ENCODE results near the gene PANK1. TPM values are rescaled to one million over a fixed set of nuclear protein-coding genes. Genes with fewer than 3 reads are reported as not detected.

Gene PANK1
- total RNA-seq, 1 donor from 2014 or later: 21.4 TPM

- intact Hi-C loops (cut with micrococcal nuclease): no loop called here
- Histone ChIP-seq H3K9me3 (replicated peaks) (no peaks in the 10 kb centered on the region), H3K27ac (replicated peaks) (no peak overlapping the region), H3K4me1 (peaks cover 38% of the 10 kb centered on the region), H3K36me3 (no peaks in the 10 kb centered on the region), H3K27me3 (ENCODE audit: low read depth) (no peaks in the 10 kb centered on the region), H3K4me3 (no peak overlapping the region)
- no peak for TF ChIP-seq CTCF (IDR thresholded peaks at IDR 0.05; ENCODE audit: borderline replicate concordance)
- DNase-seq: no peak
Measured at GRCh38 chr10:89632824-89633223, 12.2 kb downstream of the PANK1 start.

DNA sequence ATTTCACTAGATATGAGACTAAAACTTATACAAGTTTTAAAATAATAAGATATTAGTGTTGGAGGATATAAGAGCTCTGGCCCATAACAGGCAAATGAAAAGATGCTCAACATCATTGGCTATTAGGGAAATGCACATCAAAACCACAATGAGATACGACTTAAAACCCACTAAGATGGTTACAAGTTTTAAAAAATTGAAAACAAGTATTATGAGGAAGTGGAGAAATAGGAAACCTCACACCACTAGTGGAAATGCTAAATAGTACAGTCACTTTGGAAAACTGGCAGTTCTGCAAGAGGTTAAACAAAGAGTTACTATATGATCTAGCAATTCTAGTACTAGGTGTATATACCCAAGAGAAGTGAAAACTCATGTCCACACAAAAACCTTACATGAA, 17.2 kb downstream of the PANK1 start:
- Histone ChIP-seq H3K36me3 (no peaks in the 10 kb centered on the region), H3K9me3 (replicated peaks) (no peaks in the 10 kb centered on the region), H3K27me3 (ENCODE audit: low read depth) (no peaks in the 10 kb centered on the region), H3K4me1 (peaks cover 73% of the 10 kb centered on the region), H3K4me3 (no peak overlapping the region), H3K27ac (replicated peaks) (no peak overlapping the region)
- intact Hi-C loops (cut with micrococcal nuclease): no loop called here
- no peak for DNase-seq
- TF ChIP-seq CTCF (IDR thresholded peaks at IDR 0.05; ENCODE audit: borderline replicate concordance): no peak

DNA sequence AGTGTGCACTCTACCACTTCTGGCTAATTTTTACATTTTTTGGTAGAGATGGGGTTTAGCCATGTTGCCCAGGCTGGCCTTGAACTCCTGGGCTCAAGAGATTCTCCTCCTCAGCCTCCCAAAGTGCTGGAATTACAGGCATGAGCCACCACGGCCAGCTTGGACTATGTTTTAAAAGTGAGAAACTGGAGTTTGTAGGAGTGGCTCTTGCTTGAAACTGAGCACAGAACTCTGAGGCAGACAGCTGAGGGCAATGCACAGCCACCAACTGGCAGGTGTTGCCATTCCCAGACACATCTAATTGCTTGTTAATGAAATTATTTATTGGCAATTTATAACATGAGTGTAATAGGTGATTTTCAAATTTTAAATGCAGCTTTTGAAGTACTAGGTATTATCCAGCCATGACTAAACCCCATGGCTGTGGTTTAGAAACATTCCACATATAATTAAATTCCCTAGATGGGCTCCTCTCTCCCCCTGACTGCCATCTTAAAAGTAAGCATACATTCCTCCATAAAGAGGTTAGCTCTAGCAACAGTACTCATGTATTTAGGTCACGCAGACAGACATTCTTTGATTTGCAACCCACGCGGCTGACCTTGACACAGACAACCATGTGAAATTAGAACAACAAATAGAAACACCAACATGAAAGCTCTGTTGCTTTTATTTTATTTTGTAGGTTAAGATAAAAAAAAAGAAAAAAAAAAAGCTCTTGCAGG, 19.8 kb downstream of the PANK1 start:
- no peak for DNase-seq
- Histone ChIP-seq H3K4me1 (peaks cover 57% of the 10 kb centered on the region), H3K27ac (replicated peaks) (peak overlapping the region; percentile 31), H3K36me3 (no peaks in the 10 kb centered on the region), H3K27me3 (ENCODE audit: low read depth) (no peaks in the 10 kb centered on the region), H3K9me3 (replicated peaks) (peaks cover 7% of the 10 kb centered on the region), H3K4me3 (no peak overlapping the region)
- TF ChIP-seq CTCF (IDR thresholded peaks at IDR 0.05; ENCODE audit: borderline replicate concordance): no peak
- intact Hi-C loops (cut with micrococcal nuclease): no loop called here

DNA sequence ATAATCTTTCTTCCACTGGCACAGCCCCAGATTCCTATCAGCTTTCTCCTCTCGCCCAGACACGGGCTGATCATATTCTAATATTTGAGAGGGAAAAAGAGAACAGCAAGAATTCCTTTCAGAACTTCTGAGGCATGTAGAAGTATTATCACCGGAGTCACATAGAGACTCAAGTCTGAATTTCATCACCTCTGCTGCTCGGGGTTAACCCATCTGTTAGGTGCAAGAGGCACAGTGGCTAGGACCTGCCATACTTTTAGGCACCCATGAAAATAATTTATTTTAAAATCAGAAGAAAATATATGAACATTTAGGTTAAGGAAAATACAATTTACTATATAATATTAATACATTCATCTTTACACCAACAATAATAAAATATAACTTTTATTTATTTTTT, 21.0 kb downstream of the PANK1 start:
- no peak overlapping the region for H3K27ac ChIP-seq (replicated peaks)
- peaks cover 49% of the 10 kb centered on the region for H3K4me1 ChIP-seq
- H3K36me3 ChIP-seq: no peaks in the 10 kb centered on the region
- H3K27me3 ChIP-seq (ENCODE audit: low read depth): no peaks in the 10 kb centered on the region
- no peak overlapping the region for H3K4me3 ChIP-seq
- no peak for DNase-seq
- no peak for TF ChIP-seq CTCF (IDR thresholded peaks at IDR 0.05; ENCODE audit: borderline replicate concordance)
- intact Hi-C loops (cut with micrococcal nuclease): no loop called here
- peaks cover 16% of the 10 kb centered on the region for H3K9me3 ChIP-seq (replicated peaks)

GRCh38 chr10:89622151-89622550, 22.9 kb downstream of the PANK1 start:
- H3K27me3 ChIP-seq (ENCODE audit: low read depth): no peaks in the 10 kb centered on the region
- no peak for TF ChIP-seq CTCF (IDR thresholded peaks at IDR 0.05; ENCODE audit: borderline replicate concordance)
- peaks cover 53% of the 10 kb centered on the region for H3K4me1 ChIP-seq
- H3K9me3 ChIP-seq (replicated peaks): peaks cover 16% of the 10 kb centered on the region
- intact Hi-C loops (cut with micrococcal nuclease): no loop called here
- no peak overlapping the region for H3K27ac ChIP-seq (replicated peaks)
- no peak for DNase-seq
- H3K4me3 ChIP-seq: no peak overlapping the region
- H3K36me3 ChIP-seq: no peaks in the 10 kb centered on the region

Measured in left ventricle myocardium inferior (tissue), 1 donor.